CD14-positive monocyte (primary cell): ENCODE results near the gene SPACDR. TPM values are rescaled to one million over a fixed set of nuclear protein-coding genes. Genes with fewer than 3 reads are reported as not detected.
A peak's percentile ranks its signal among the peaks of the same experiment; 100 is the strongest.

Source experiments
- DNase-seq, 3 donors: peaks; one replicate each; pipeline ENCODE4 v3.0.0-alpha.2; 2011 to 2022
- H2AFZ ChIP-seq: 2 replicates; pipeline ENCODE4 v1.6.0; 2012; ENCODE audit warnings: mild to moderate bottlenecking, low read depth, low read length, inconsistent platforms; ENCODE audit not compliant: insufficient read depth, poor library complexity, severe bottlenecking
- H3K27ac ChIP-seq, 2 donors: 1 replicate in 1 of 2; 2 replicates in 1 of 2; pipeline ENCODE4 v1.5.1; 2012 to 2013; ENCODE audit warnings: low read length in 2 of 2, control low read depth in 1 of 2, inconsistent platforms in 1 of 2, low read depth in 1 of 2, mild to moderate bottlenecking in 1 of 2
- H3K27me3 ChIP-seq, 2 donors: one replicate each; pipeline versions ENCODE4 v1.6.0 to v1.6.1; 2011 to 2013; ENCODE audit warnings: low read length in 2 of 2; ENCODE audit not compliant: control insufficient read depth in 2 of 2, insufficient read depth in 2 of 2
- H3K36me3 ChIP-seq, 2 donors: replicated peaks in 1 of 2; 1 replicate in 1 of 2; 2 replicates in 1 of 2; pipeline versions ENCODE4 v1.5.1 to v1.6.1; 2012 to 2013; ENCODE audit warnings: low read length in 2 of 2, control low read depth in 1 of 2, inconsistent platforms in 1 of 2, mild to moderate bottlenecking in 1 of 2; ENCODE audit not compliant: insufficient read depth in 2 of 2, control insufficient read depth in 1 of 2
- H3K4me1 ChIP-seq, 2 donors: 1 replicate in 1 of 2; 2 replicates in 1 of 2; pipeline versions ENCODE4 v1.5.1 to v1.6.1; 2012 to 2013; ENCODE audit warnings: low read length in 2 of 2, control low read depth in 1 of 2, inconsistent platforms in 1 of 2, mild to moderate bottlenecking in 1 of 2, moderate library complexity in 1 of 2; ENCODE audit not compliant: insufficient read depth in 2 of 2, control insufficient read depth in 1 of 2
- H3K4me2 ChIP-seq: replicated peaks from 2 replicates; pipeline ENCODE3; 2012; ENCODE audit warnings: low read length, moderate library complexity, mild to moderate bottlenecking; ENCODE audit not compliant: poor library complexity, severe bottlenecking; ENCODE audit errors: extremely low read depth
- H3K4me3 ChIP-seq, 3 experiments: fragments of 200-600 bp in 1 of 3; sonication (generic) in 1 of 3; replicated peaks in 1 of 3; 1 replicate in 2 of 3; 2 replicates in 1 of 3; pipeline ENCODE4 v1.5.1; 2011 to 2013; ENCODE audit warnings: low read length in 3 of 3, mild to moderate bottlenecking in 3 of 3, control low read depth in 2 of 3, low read depth in 2 of 3, inconsistent platforms in 1 of 3, moderate library complexity in 1 of 3
- H3K79me2 ChIP-seq: 2 replicates; pipeline ENCODE4 v1.6.0; 2012; ENCODE audit warnings: mild to moderate bottlenecking, control low read depth, inconsistent platforms, low read length, moderate library complexity; ENCODE audit not compliant: insufficient read depth
- H3K9ac ChIP-seq: 2 replicates; pipeline ENCODE4 v1.6.0; 2017; ENCODE audit warnings: low read length, mild to moderate bottlenecking; ENCODE audit not compliant: insufficient read depth, poor library complexity, severe bottlenecking
- H3K9me3 ChIP-seq, 2 donors: replicated peaks in 1 of 2; 1 replicate in 1 of 2; 2 replicates in 1 of 2; pipeline versions ENCODE4 v1.5.1 to v1.6.1; 2012 to 2013; ENCODE audit warnings: low read length in 2 of 2, control low read depth in 1 of 2; ENCODE audit not compliant: control insufficient read depth in 1 of 2, insufficient read depth in 1 of 2
- H4K20me1 ChIP-seq: 2 replicates; pipeline ENCODE4 v1.6.0; 2012; ENCODE audit warnings: mild to moderate bottlenecking, low read length, control low read depth, moderate library complexity; ENCODE audit not compliant: insufficient read depth
- H3K27ac Mint-ChIP-seq, 7 donors: one replicate each; pipeline ENCODE4 v1.8.0; 2020; ENCODE audit warnings: mild to moderate bottlenecking in 7 of 7, mixed read lengths in 7 of 7, moderate library complexity in 6 of 7, inconsistent platforms in 2 of 7
- H3K27me3 Mint-ChIP-seq, 3 donors: one replicate each; pipeline ENCODE4 v1.8.0; 2021 to 2022; ENCODE audit warnings: low read depth in 3 of 3, mild to moderate bottlenecking in 3 of 3, mixed read lengths in 3 of 3, moderate library complexity in 3 of 3, inconsistent platforms in 1 of 3
- H3K36me3 Mint-ChIP-seq, 2 donors: one replicate each; pipeline ENCODE4 v1.8.0; 2020; ENCODE audit warnings: mixed read lengths in 2 of 2, inconsistent platforms in 1 of 2, mild to moderate bottlenecking in 1 of 2
- H3K4me1 Mint-ChIP-seq: one replicate; pipeline ENCODE4 v1.8.0; 2020; ENCODE audit warnings: mild to moderate bottlenecking, mixed read lengths
- H3K4me3 Mint-ChIP-seq, 2 donors: one replicate each; pipeline ENCODE4 v1.8.0; 2020; ENCODE audit warnings: mild to moderate bottlenecking in 2 of 2, mixed read lengths in 2 of 2, moderate library complexity in 1 of 2
- H3K9me3 Mint-ChIP-seq, 7 donors: one replicate each; pipeline ENCODE4 v1.8.0; 2020 to 2022; ENCODE audit warnings: mixed read lengths in 7 of 7, mild to moderate bottlenecking in 6 of 7, moderate library complexity in 6 of 7, inconsistent platforms in 2 of 7
- CTCF ChIP-seq: fragments of 200-600 bp; IDR thresholded peaks from one replicate; pipeline ENCODE4 v1.8.0; 2022; ENCODE audit warnings: antibody characterized with exemption, mild to moderate bottlenecking
- WGBS: methylation state at CpG from one replicate; pipeline ENCODE4 v1.1.5; 2013; ENCODE audit warnings: missing lambda C conversion rate; ENCODE audit not compliant: insufficient coverage; 5-methylcytosine and 5-hydroxymethylcytosine counted together
- intact Hi-C, 2 donors: fragments of 100-400 bp; cut with micrococcal nuclease; formaldehyde crosslinking; loops; one replicate each; pipeline versions ENCODE4 v1.15.0 to v1.15.1; 2023
- polyA plus RNA-seq, 3 donors: library from polyadenylated mRNA; depleted of rRNA in 1 of 3; unstranded in 2 of 3; stranded (reverse) in 1 of 3; fragments of 300-500 nt in 2 of 3; fragments of >200 nt in 1 of 3; fragmentation: Illumina TruSeq in 2 of 3; gene quantifications; 1 replicate in 2 of 3; 2 replicates in 1 of 3; pipeline ENCODE4 v1.2.3, GENCODE V29; 2012 to 2021

The SPACDR gene
- polyA plus RNA-seq, 3 donors, result 0.40 to 2.5 TPM; not detected in 1

GRCh38 chr7:100428967-100429636 is 35.0 kb downstream of the SPACDR start:
- Histone ChIP-seq H4K20me1 (peaks cover 6% of the 10 kb centered on the region), H3K4me1 (peaks cover 23 to 34% of the 10 kb centered on the region in 2 donors), H3K4me2 (peak overlapping the region; percentile 86), H3K9ac (peak overlapping the region; percentile 87), H3K79me2 (peaks cover 47% of the 10 kb centered on the region), H3K9me3 (no peaks in the 10 kb centered on the region), H3K4me3 (peak overlapping the region; percentile 77 to 93 (median 80)), H3K27me3 (no peaks in the 10 kb centered on the region), H3K27ac (peak overlapping the region; percentile 99 to 100), H2AFZ (peak overlapping the region; percentile 48), H3K36me3 (peaks cover 17 to 18% of the 10 kb centered on the region in 2 donors)
- Mint-ChIP-seq H3K36me3 (peaks cover 24 to 29% of the 10 kb centered on the region in 2 donors), H3K4me1 (peaks cover 31% of the 10 kb centered on the region), H3K4me3 (peak overlapping the region; percentile 96 to 99), H3K27ac (peak overlapping the region; percentile 99 to 100 (median 100)), H3K9me3 (peaks cover 0 to 2% (median 0%) of the 10 kb centered on the region in 7 donors), H3K27me3 (peaks cover 1 to 6% (median 1%) of the 10 kb centered on the region in 3 donors)
- no peak for TF ChIP-seq CTCF
- WGBS, result under 1% methylated on average over 29 of the region's 40 CpGs
- peak; percentile 99 to 100 (median 100) for DNase-seq
- intact Hi-C loops, result loop anchor here in 1 of 2 donors (2.0 kb wide), 1 partner anchor 16 kb away; no protein-coding TSS in a partner anchor

- H3K27me3 ChIP-seq, result no peaks in the 10 kb centered on the region
- WGBS, result under 1% methylated on average over 59 of the region's 66 CpGs
- peaks cover 29% of the 10 kb centered on the region for H3K4me1 Mint-ChIP-seq
These were observed 35.7 kb downstream of the SPACDR start, which contains the start of gene ZCWPW1 for GRCh38 chr7:100428199-100428966. Gene ZCWPW1 (minus strand): TSS chr7:100428703. CDS start chr7:100420649, 8,054 bp downstream.

More at GRCh38 chr7:100428199-100428966, 35.7 kb downstream of the SPACDR start, which contains the start of gene ZCWPW1:
- Histone ChIP-seq H2AFZ (peak within 1 kb of the TSS; percentile 48), H4K20me1 (peaks cover 6% of the 10 kb centered on the region), H3K4me3 (peak within 1 kb of the TSS; percentile 77 to 93 (median 80)), H3K9ac (peak within 1 kb of the TSS; percentile 87), H3K36me3 (peaks cover 12% of the 10 kb centered on the region in 2 donors), H3K79me2 (peaks cover 39% of the 10 kb centered on the region), H3K4me1 (peaks cover 23 to 31% of the 10 kb centered on the region in 2 donors), H3K27ac (peak within 1 kb of the TSS; percentile 99 to 100), H3K4me2 (peak within 1 kb of the TSS; percentile 86), H3K9me3 (no peaks in the 10 kb centered on the region)
- Mint-ChIP-seq H3K27me3 (peaks cover 1 to 6% (median 1%) of the 10 kb centered on the region in 3 donors), H3K27ac (peak within 1 kb of the TSS; percentile 99 to 100 (median 100)), H3K36me3 (peaks cover 22 to 29% of the 10 kb centered on the region in 2 donors), H3K9me3 (peaks cover 0 to 2% (median 0%) of the 10 kb centered on the region in 7 donors), H3K4me3 (peak within 1 kb of the TSS; percentile 96 to 99)
- TF ChIP-seq CTCF, result no peak
- intact Hi-C loops, result loop anchor here in 1 of 2 donors (2.0 kb wide), 1 partner anchor 16 kb away; no protein-coding TSS in a partner anchor
- DNase-seq, result peak; percentile 91 to 97 (median 95)
